H1 (cell line): ENCODE measurements around the gene DRG1. TPM values are rescaled to one million over a fixed set of nuclear protein-coding genes. Genes with fewer than 3 reads are reported as not detected.

Experiments
- CREB1 ChIP-seq: IDR thresholded peaks from 2 replicates; pipeline ENCODE4 v1.6.1; 2012; ENCODE audit warnings: inconsistent platforms
- JUND ChIP-seq: IDR thresholded peaks from 2 replicates; pipeline ENCODE4 v1.6.1; 2011; ENCODE audit warnings: mild to moderate bottlenecking, improper control_type of control experiment, low read length
- POLR2AphosphoS5 ChIP-seq: IDR thresholded peaks from 2 replicates; pipeline ENCODE4 v1.6.1; 2011; ENCODE audit warnings: low read depth, low read length
- RAD21 ChIP-seq, 2 experiments: IDR thresholded peaks in 1 of 2; conservative IDR thresholded peaks in 1 of 2; 2 replicates each; pipeline ENCODE4 v1.6.1; 2011; ENCODE audit warnings: low read depth in 2 of 2, low read length in 2 of 2, improper control_type of control experiment in 1 of 2, inconsistent platforms in 1 of 2, mild to moderate bottlenecking in 1 of 2, moderate library complexity in 1 of 2
- SP4 ChIP-seq: IDR thresholded peaks from 2 replicates; pipeline ENCODE4 v1.6.1; 2012; ENCODE audit warnings: low read length, inconsistent platforms
- TAF1 ChIP-seq: IDR thresholded peaks from 2 replicates; pipeline ENCODE4 v1.6.1; 2011; ENCODE audit warnings: mild to moderate bottlenecking, low read depth, low read length
- polyA plus RNA-seq, 7 experiments: library from polyadenylated mRNA; depleted of rRNA in 3 of 7; stranded (reverse) in 5 of 7; unstranded in 2 of 7; fragments of >200 nt in 5 of 7; fragments of 200-250 nt in 2 of 7; gene quantifications; 1 replicate in 5 of 7; 2 replicates in 1 of 7; 4 replicates in 1 of 7; pipeline versions ENCODE4 v1.2.1 to v1.2.3, GENCODE V29; 2011 to 2013; ENCODE audit warnings: missing spikeins in 2 of 7, mixed read lengths in 2 of 7
- total RNA-seq: library from RNA; stranded (reverse); fragmentation: NEBNext Ultra II Directional; extraction: Animal tissue kit (Norgen Biotek cat#: 25700); gene quantifications from 2 replicates; pipeline ENCODE4 v1.2.1, GENCODE V29; 2021

Gene DRG1
- total and polyA plus RNA-seq, 2 of the 8 experiments (the other 6 are each of a cell fraction or from before 2014, with no cell fraction given), result 45.3 to 81.9 TPM

DNA sequence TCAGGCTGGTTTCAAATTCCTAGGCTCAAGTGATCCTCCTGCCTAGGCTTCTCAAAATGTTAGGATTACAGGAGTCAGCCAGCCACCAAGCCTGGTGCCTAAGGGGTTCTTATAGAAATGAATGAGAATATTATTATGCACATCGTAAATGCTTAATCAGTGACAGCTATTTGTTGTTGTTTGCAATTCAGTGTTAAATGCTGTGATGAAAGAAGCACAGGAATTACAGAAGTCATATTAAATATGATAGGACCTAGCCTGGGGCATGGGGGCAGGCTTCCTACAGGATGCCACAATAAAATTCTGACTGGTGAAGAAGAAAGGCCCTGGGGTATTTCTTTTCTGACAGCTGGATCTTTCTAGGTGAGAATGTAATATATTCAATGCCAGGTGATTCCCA, 39.4 kb upstream of the DRG1 start (continued):
- TF ChIP-seq RAD21 (IDR thresholded peaks at IDR 0.05 in 1 of 2, conservative IDR thresholded peaks at IDR 0.05 in 1 of 2; ENCODE audit: low read depth in 2 of 2, low read length in 2 of 2) (no peak), TAF1 (no peak), SP4 (no peak), POLR2AphosphoS5 (no peak), JUND (no peak), CREB1 (no peak)
